ENCODE data around the gene ZBTB3.

ZBTB3 gene

GRCh38 chr11:62719302-62719978 is 34.5 kb downstream of the ZBTB3 start:
- H3K9me3 ChIP-seq (ENCODE audit: low read length): no peaks in the 10 kb centered on the region
- no peak overlapping the region for H2AFZ ChIP-seq (ENCODE audit: low read depth, low read length)
- H3K36me3 ChIP-seq (ENCODE audit: insufficient read depth, low read length): peaks cover 97% of the 10 kb centered on the region
- no peaks in the 10 kb centered on the region for H3K27me3 ChIP-seq (ENCODE audit: insufficient read depth, low read length)
- H3K4me3 ChIP-seq (ENCODE audit: low read length): no peak overlapping the region
- H3K4me1 ChIP-seq (ENCODE audit: insufficient read depth, low read length): peaks cover 7% of the 10 kb centered on the region

- H3K36me3 ChIP-seq (ENCODE audit: insufficient read depth, low read length): peaks cover 95% of the 10 kb centered on the region
- no peaks in the 10 kb centered on the region for H3K9me3 ChIP-seq (ENCODE audit: low read length)
- no peak overlapping the region for H2AFZ ChIP-seq (ENCODE audit: low read depth, low read length)
- H3K4me3 ChIP-seq (ENCODE audit: low read length): no peak overlapping the region
- H3K4me1 ChIP-seq (ENCODE audit: insufficient read depth, low read length): no peaks in the 10 kb centered on the region
- H3K27me3 ChIP-seq (ENCODE audit: insufficient read depth, low read length): no peaks in the 10 kb centered on the region
Measured at GRCh38 chr11:62716816-62717215, 37.1 kb downstream of the ZBTB3 start.

- H3K36me3 ChIP-seq (ENCODE audit: insufficient read depth, low read length): peaks cover 94% of the 10 kb centered on the region
- no peaks in the 10 kb centered on the region for H3K4me1 ChIP-seq (ENCODE audit: insufficient read depth, low read length)
- H3K27me3 ChIP-seq (ENCODE audit: insufficient read depth, low read length): no peaks in the 10 kb centered on the region
Measured at GRCh38 chr11:62716206-62716605, 37.8 kb downstream of the ZBTB3 start.

GRCh38 chr11:62715150-62716130 is 38.5 kb downstream of the ZBTB3 start:
- H3K27me3 ChIP-seq (ENCODE audit: insufficient read depth, low read length): no peaks in the 10 kb centered on the region
- H3K4me1 ChIP-seq (ENCODE audit: insufficient read depth, low read length): no peaks in the 10 kb centered on the region
- H3K36me3 ChIP-seq (ENCODE audit: insufficient read depth, low read length): peaks cover 90% of the 10 kb centered on the region
- H2AFZ ChIP-seq (ENCODE audit: low read depth, low read length): no peak overlapping the region
- no peaks in the 10 kb centered on the region for H3K9me3 ChIP-seq (ENCODE audit: low read length)
- no peak overlapping the region for H3K4me3 ChIP-seq (ENCODE audit: low read length)

More at GRCh38 chr11:62716206-62716605, 37.8 kb downstream of the ZBTB3 start:
- Histone ChIP-seq H3K9me3 (ENCODE audit: low read length) (no peaks in the 10 kb centered on the region), H3K4me3 (ENCODE audit: low read length) (no peak overlapping the region), H2AFZ (ENCODE audit: low read depth, low read length) (no peak overlapping the region)

GRCh38 chr11:62713343-62713742 is 40.6 kb downstream of the ZBTB3 start:
- Histone ChIP-seq H3K36me3 (ENCODE audit: insufficient read depth, low read length) (peaks cover 80% of the 10 kb centered on the region), H2AFZ (ENCODE audit: low read depth, low read length) (no peak overlapping the region), H3K9me3 (ENCODE audit: low read length) (no peaks in the 10 kb centered on the region), H3K4me1 (ENCODE audit: insufficient read depth, low read length) (peaks cover 14% of the 10 kb centered on the region), H3K4me3 (ENCODE audit: low read length) (no peak overlapping the region), H3K27me3 (ENCODE audit: insufficient read depth, low read length) (no peaks in the 10 kb centered on the region)

- Histone ChIP-seq H3K4me3 (ENCODE audit: low read length) (no peak overlapping the region), H3K27me3 (ENCODE audit: insufficient read depth, low read length) (no peaks in the 10 kb centered on the region), H2AFZ (ENCODE audit: low read depth, low read length) (no peak overlapping the region), H3K4me1 (ENCODE audit: insufficient read depth, low read length) (peaks cover 17% of the 10 kb centered on the region), H3K36me3 (ENCODE audit: insufficient read depth, low read length) (peaks cover 76% of the 10 kb centered on the region), H3K9me3 (ENCODE audit: low read length) (no peaks in the 10 kb centered on the region)
Measured at GRCh38 chr11:62712861-62713260, 41.1 kb downstream of the ZBTB3 start.

- Histone ChIP-seq H3K36me3 (ENCODE audit: insufficient read depth, low read length) (peaks cover 71% of the 10 kb centered on the region), H3K27me3 (ENCODE audit: insufficient read depth, low read length) (no peaks in the 10 kb centered on the region), H2AFZ (ENCODE audit: low read depth, low read length) (no peak overlapping the region), H3K9me3 (ENCODE audit: low read length) (no peaks in the 10 kb centered on the region), H3K4me1 (ENCODE audit: insufficient read depth, low read length) (peaks cover 21% of the 10 kb centered on the region), H3K4me3 (ENCODE audit: low read length) (no peak overlapping the region)
Measured at GRCh38 chr11:62712276-62712812, 41.6 kb downstream of the ZBTB3 start.

GRCh38 chr11:62710001-62710345 is 44.0 kb downstream of the ZBTB3 start:
- H2AFZ ChIP-seq (ENCODE audit: low read depth, low read length): peak overlapping the region; percentile 22
- peak overlapping the region; percentile 25 for H3K4me3 ChIP-seq (ENCODE audit: low read length)
- H3K27me3 ChIP-seq (ENCODE audit: insufficient read depth, low read length): no peaks in the 10 kb centered on the region
- no peaks in the 10 kb centered on the region for H3K9me3 ChIP-seq (ENCODE audit: low read length)
- H3K36me3 ChIP-seq (ENCODE audit: insufficient read depth, low read length): peaks cover 51% of the 10 kb centered on the region
- H3K4me1 ChIP-seq (ENCODE audit: insufficient read depth, low read length): peaks cover 38% of the 10 kb centered on the region

- Histone ChIP-seq H3K4me1 (ENCODE audit: insufficient read depth, low read length) (peaks cover 38% of the 10 kb centered on the region), H3K27me3 (ENCODE audit: insufficient read depth, low read length) (no peaks in the 10 kb centered on the region), H3K36me3 (ENCODE audit: insufficient read depth, low read length) (peaks cover 51% of the 10 kb centered on the region), H2AFZ (ENCODE audit: low read depth, low read length) (peak overlapping the region; percentile 22), H3K9me3 (ENCODE audit: low read length) (no peaks in the 10 kb centered on the region), H3K4me3 (ENCODE audit: low read length) (peak overlapping the region; percentile 31)
Measured at GRCh38 chr11:62709247-62710000, 44.5 kb downstream of the ZBTB3 start.

GRCh38 chr11:62708793-62709192 is 45.2 kb downstream of the ZBTB3 start:
- Histone ChIP-seq H3K4me3 (ENCODE audit: low read length) (peak overlapping the region; percentile 31), H3K9me3 (ENCODE audit: low read length) (no peaks in the 10 kb centered on the region), H3K4me1 (ENCODE audit: insufficient read depth, low read length) (peaks cover 38% of the 10 kb centered on the region), H2AFZ (ENCODE audit: low read depth, low read length) (no peak overlapping the region), H3K36me3 (ENCODE audit: insufficient read depth, low read length) (peaks cover 45% of the 10 kb centered on the region), H3K27me3 (ENCODE audit: insufficient read depth, low read length) (no peaks in the 10 kb centered on the region)

- Histone ChIP-seq H3K36me3 (ENCODE audit: insufficient read depth, low read length) (peaks cover 41% of the 10 kb centered on the region), H2AFZ (ENCODE audit: low read depth, low read length) (no peak overlapping the region), H3K4me3 (ENCODE audit: low read length) (no peak overlapping the region), H3K4me1 (ENCODE audit: insufficient read depth, low read length) (peaks cover 38% of the 10 kb centered on the region), H3K9me3 (ENCODE audit: low read length) (no peaks in the 10 kb centered on the region), H3K27me3 (ENCODE audit: insufficient read depth, low read length) (no peaks in the 10 kb centered on the region)
Measured at GRCh38 chr11:62708392-62708791, 45.6 kb downstream of the ZBTB3 start.

- H3K9me3 ChIP-seq (ENCODE audit: low read length): no peaks in the 10 kb centered on the region
- peaks cover 35% of the 10 kb centered on the region for H3K36me3 ChIP-seq (ENCODE audit: insufficient read depth, low read length)
- H2AFZ ChIP-seq (ENCODE audit: low read depth, low read length): no peak within 1 kb of the TSS
- H3K4me1 ChIP-seq (ENCODE audit: insufficient read depth, low read length): peaks cover 38% of the 10 kb centered on the region
- no peaks in the 10 kb centered on the region for H3K27me3 ChIP-seq (ENCODE audit: insufficient read depth, low read length)
- H3K4me3 ChIP-seq (ENCODE audit: low read length): peak within 1 kb of the TSS; percentile 74
Measured at GRCh38 chr11:62707277-62707861, 46.6 kb downstream of the ZBTB3 start, which contains the start of the genes BSCL2 and GNG3. Gene BSCL2, minus strand, starts transcription at chr11:62707424. Its CDS starts 229 bp downstream, at chr11:62707195. Gene GNG3, plus strand, starts transcription at chr11:62707676. Its CDS starts 620 bp downstream, at chr11:62708296.

Data from neuron (in vitro differentiated cells).